PC-9 (cell line): Measurements from ENCODE around the gene FAM193A. TPM values are rescaled to one million over a fixed set of nuclear protein-coding genes. Genes with fewer than 3 reads are reported as not detected.
"Not testable (repeated sequence)": the region's sequence is repeated elsewhere in the genome, so short reads cannot be mapped to it uniquely, and the experiment has no call there.

Source experiments
- BruUV-seq: library from RNA; stranded (reverse); fragments of 400-500 nt; replicated peaks from 2 replicates; lab custom pipeline; 2021; lab: Mats Ljungman, UMichigan
- CTCF ChIA-PET: fragments of 300-600 bp; sonication (Branson Sonifier 250); formaldehyde crosslinking; loops from one replicate; lab custom pipeline; 2022; ENCODE audit warnings: antibody characterized with exemption; lab: Charles Lee
- POLR2A ChIA-PET: fragments of 300-600 bp; sonication (Branson Sonifier 250); formaldehyde crosslinking; loops from one replicate; lab custom pipeline; 2022; ENCODE audit warnings: antibody characterized with exemption; ENCODE audit not compliant: unreplicated experiment; lab: Charles Lee
- DNase-seq, 2 experiments: peaks; one replicate each; pipeline versions ENCODE4 v3.0.0 to v3.0.0-alpha.2; 2015 to 2022; ENCODE audit warnings: mixed read lengths in 1 of 2
- H2AFZ ChIP-seq: fragments of 200-600 bp; sonication (generic); 2 replicates; pipeline ENCODE4 v1.8.1; 2017; ENCODE audit warnings: antibody characterized with exemption
- H3F3A ChIP-seq: fragments of 200-600 bp; sonication (generic); 2 replicates; pipeline ENCODE4 v1.8.1; 2017; ENCODE audit warnings: antibody characterized with exemption, mild to moderate bottlenecking, low read depth; ENCODE audit not compliant: insufficient read depth
- H3K27ac ChIP-seq: fragments of 200-600 bp; sonication (generic); 2 replicates; pipeline ENCODE4 v1.6.1; 2016; ENCODE audit warnings: mixed run types
- H3K27me3 ChIP-seq: fragments of 200-600 bp; sonication (generic); 2 replicates; pipeline ENCODE4 v1.6.1; 2016; ENCODE audit warnings: low read depth, mixed run types; ENCODE audit not compliant: insufficient read depth
- H3K36me3 ChIP-seq: fragments of 200-600 bp; sonication (generic); 2 replicates; pipeline ENCODE4 v1.6.1; 2016; ENCODE audit warnings: low read depth, mixed run types
- H3K4me1 ChIP-seq: fragments of 200-600 bp; sonication (generic); replicated peaks from 2 replicates; pipeline ENCODE4 v1.6.1; 2016; ENCODE audit warnings: mixed run types; ENCODE audit not compliant: insufficient read depth
- H3K4me2 ChIP-seq: fragments of 200-600 bp; sonication (generic); 2 replicates; pipeline ENCODE4 v1.6.1; 2017; ENCODE audit warnings: mixed run types
- H3K4me3 ChIP-seq: fragments of 200-600 bp; sonication (generic); 2 replicates; pipeline ENCODE4 v1.6.1; 2016; ENCODE audit warnings: mixed run types
- H3K79me2 ChIP-seq: fragments of 200-600 bp; sonication (generic); 2 replicates; pipeline ENCODE4 v1.6.1; 2017; ENCODE audit warnings: low read depth, mixed run types
- H3K9me2 ChIP-seq: fragments of 200-600 bp; sonication (generic); 2 replicates; pipeline ENCODE4 v1.8.1; 2017; ENCODE audit warnings: mild to moderate bottlenecking; ENCODE audit not compliant: insufficient read depth
- H3K9me3 ChIP-seq: fragments of 200-600 bp; sonication (generic); 2 replicates; pipeline ENCODE4 v1.8.1; 2016; ENCODE audit warnings: low read depth; ENCODE audit not compliant: insufficient read depth
- H4K20me1 ChIP-seq: fragments of 200-600 bp; sonication (generic); 2 replicates; pipeline ENCODE4 v1.8.1; 2017; ENCODE audit not compliant: insufficient read depth
- EZH2 ChIP-seq: fragments of 200-600 bp; sonication (generic); IDR thresholded peaks from 2 replicates; pipeline ENCODE4 v1.8.0; 2017; ENCODE audit warnings: antibody characterized with exemption, low read depth
- intact Hi-C: fragments of 100-400 bp; cut with micrococcal nuclease; formaldehyde crosslinking; loops from one replicate; pipeline ENCODE4 v1.10.0; 2022; ENCODE audit not compliant: unreplicated experiment
- total RNA-seq: library from RNA; stranded (reverse); gene quantifications from 2 replicates; pipeline ENCODE4 v1.2.3, GENCODE V29; 2021
- TF ChIP-seq, protein P1 (sequence below): fragments of 200-600 bp; sonication (generic); conservative IDR thresholded peaks from 2 replicates; pipeline ENCODE4 v1.6.1; 2017; ENCODE audit warnings: mixed run types, antibody characterized with exemption, mild to moderate bottlenecking, moderate library complexity

The FAM193A gene
- total RNA-seq, 1 experiment from 2014 or later, result 23.4 TPM

DNA sequence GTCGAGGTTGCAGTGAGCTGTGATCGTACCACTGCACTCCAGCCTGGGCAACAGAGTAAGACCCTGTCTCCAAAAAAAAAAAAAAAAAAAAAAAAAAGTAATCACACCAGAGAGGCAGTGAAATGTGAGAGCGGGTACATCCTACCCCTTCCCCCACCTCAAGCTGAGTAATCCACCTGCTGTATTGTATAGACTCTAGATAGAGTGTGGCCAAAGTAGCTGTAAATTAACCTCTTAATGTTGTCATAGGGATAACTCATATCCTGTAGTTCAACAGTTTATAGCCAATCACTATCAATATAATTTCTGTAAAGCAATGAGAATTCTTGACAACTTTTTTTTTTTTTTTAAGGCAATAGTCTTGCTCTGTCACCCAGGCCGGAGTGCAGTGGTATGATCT, 188.9 kb downstream of the FAM193A start:
- H3K79me2 ChIP-seq, result no peaks in the 10 kb centered on the region
- H3K36me3 ChIP-seq, result no peaks in the 10 kb centered on the region
- POLR2A ChIA-PET, result no interaction called here
- H3F3A ChIP-seq, result no peaks in the 10 kb centered on the region
- no peaks in the 10 kb centered on the region for H3K9me2 ChIP-seq
- no peak for TF ChIP-seq EZH2
- TF ChIP-seq, protein P1, sequence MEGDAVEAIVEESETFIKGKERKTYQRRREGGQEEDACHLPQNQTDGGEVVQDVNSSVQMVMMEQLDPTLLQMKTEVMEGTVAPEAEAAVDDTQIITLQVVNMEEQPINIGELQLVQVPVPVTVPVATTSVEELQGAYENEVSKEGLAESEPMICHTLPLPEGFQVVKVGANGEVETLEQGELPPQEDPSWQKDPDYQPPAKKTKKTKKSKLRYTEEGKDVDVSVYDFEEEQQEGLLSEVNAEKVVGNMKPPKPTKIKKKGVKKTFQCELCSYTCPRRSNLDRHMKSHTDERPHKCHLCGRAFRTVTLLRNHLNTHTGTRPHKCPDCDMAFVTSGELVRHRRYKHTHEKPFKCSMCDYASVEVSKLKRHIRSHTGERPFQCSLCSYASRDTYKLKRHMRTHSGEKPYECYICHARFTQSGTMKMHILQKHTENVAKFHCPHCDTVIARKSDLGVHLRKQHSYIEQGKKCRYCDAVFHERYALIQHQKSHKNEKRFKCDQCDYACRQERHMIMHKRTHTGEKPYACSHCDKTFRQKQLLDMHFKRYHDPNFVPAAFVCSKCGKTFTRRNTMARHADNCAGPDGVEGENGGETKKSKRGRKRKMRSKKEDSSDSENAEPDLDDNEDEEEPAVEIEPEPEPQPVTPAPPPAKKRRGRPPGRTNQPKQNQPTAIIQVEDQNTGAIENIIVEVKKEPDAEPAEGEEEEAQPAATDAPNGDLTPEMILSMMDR, result no peak
- no peak overlapping the region for H3K4me2 ChIP-seq
- no peaks in the 10 kb centered on the region for H3K9me3 ChIP-seq
- no peak overlapping the region for H2AFZ ChIP-seq
- H4K20me1 ChIP-seq, result no peaks in the 10 kb centered on the region
- no TSS peak for BruUV-seq
- no peaks in the 10 kb centered on the region for H3K4me1 ChIP-seq
- CTCF ChIA-PET, result interaction anchor here (0.7 kb wide), 1 partner anchor 505 kb away, joined by 3 read pairs; no protein-coding TSS in a partner anchor
- no peak overlapping the region for H3K4me3 ChIP-seq
- no peak overlapping the region for H3K27ac ChIP-seq
- DNase-seq, result no peak
- no peaks in the 10 kb centered on the region for H3K27me3 ChIP-seq
- intact Hi-C loops, result no loop called here

DNA sequence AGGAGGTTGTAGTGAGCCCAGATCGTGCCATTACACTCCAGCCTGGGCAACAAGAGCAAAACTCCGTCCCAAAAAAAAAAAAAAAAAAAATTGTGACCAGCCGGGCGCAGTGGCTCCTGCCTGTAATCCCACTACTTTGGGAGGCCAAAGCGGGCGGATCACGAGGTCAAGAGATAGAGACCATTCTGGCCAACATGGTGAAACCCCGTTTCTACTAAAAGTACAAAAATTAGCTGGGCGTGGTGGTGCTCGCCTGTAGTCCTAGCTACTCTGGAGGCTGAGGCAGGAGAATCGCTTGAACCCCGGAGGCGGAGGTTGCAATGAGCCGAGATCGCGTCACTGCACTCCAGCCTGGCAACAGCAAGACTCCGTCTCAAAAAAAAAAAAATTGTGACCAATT, 190.4 kb downstream of the FAM193A start:
- BruUV-seq, POLR2A ChIA-PET, CTCF ChIA-PET: not testable (repeated sequence)

DNA sequence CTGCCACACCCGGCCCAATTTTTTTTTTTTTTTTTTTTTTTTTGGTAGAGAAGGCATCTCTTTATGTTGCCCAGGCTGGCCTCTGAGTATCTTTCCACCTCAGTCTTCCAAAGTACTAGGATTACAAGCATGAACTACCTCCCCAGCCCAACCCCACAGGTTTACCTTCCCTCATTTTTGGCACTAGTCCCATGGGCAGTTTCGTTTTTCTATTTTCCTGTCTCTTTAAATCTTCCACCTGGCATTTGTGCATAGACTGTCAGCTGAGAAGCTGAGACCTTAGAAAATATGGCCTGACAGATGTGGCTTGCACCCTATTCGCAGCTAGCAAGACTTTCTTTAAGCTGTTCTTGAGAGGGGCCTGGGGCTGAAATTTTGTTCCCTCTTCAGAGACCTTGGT, 191.8 kb downstream of the FAM193A start:
- Histone ChIP-seq H3K4me2 (no peak overlapping the region), H3K36me3 (no peaks in the 10 kb centered on the region), H3K9me3 (no peaks in the 10 kb centered on the region), H2AFZ (no peak overlapping the region), H3K27ac (no peak overlapping the region), H3K79me2 (no peaks in the 10 kb centered on the region), H3K4me3 (no peak overlapping the region), H3F3A (no peaks in the 10 kb centered on the region), H4K20me1 (no peaks in the 10 kb centered on the region), H3K9me2 (no peaks in the 10 kb centered on the region), H3K4me1 (no peaks in the 10 kb centered on the region), H3K27me3 (no peaks in the 10 kb centered on the region)
- BruUV-seq, result no TSS peak
- intact Hi-C loops, result no loop called here
- TF ChIP-seq, protein P1, result no peak
- TF ChIP-seq EZH2, result no peak
- ChIA-PET POLR2A (no interaction called here), CTCF (no interaction called here)
- DNase-seq, result no peak

More for the DNA sequence above, 190.4 kb downstream of the FAM193A start:
- DNase-seq, H3K4me2 ChIP-seq, H3K9me2 ChIP-seq, H4K20me1 ChIP-seq, H3K4me3 ChIP-seq, H3K79me2 ChIP-seq, intact Hi-C loops, H3K4me1 ChIP-seq, H3K27ac ChIP-seq, H3K9me3 ChIP-seq, H3F3A ChIP-seq, H3K27me3 ChIP-seq, H2AFZ ChIP-seq, H3K36me3 ChIP-seq: not testable (repeated sequence)
